Ovary (tissue), 3 donors: ENCODE data around the gene TGFBR1.
"Not testable (repeated sequence)": the region's sequence is repeated elsewhere in the genome, so short reads cannot be mapped to it uniquely, and the experiment has no call there.

Experiments
- POLR2A ChIP-seq: fragments of 450-650 bp; IDR thresholded peaks from one replicate; pipeline ENCODE4 v1.6.1; 2017; ENCODE audit warnings: antibody characterized with exemption, mild to moderate bottlenecking, moderate library complexity
- TF ChIP-seq, protein P1 (sequence below), 3 donors: fragments of 450-650 bp in 2 of 3; fragments of 200-600 bp in 1 of 3; IDR thresholded peaks; one replicate each; pipeline versions ENCODE4 v1.5.1 to v1.8.0; 2016 to 2022; ENCODE audit warnings: antibody characterized with exemption in 3 of 3, mild to moderate bottlenecking in 1 of 3
- donor health status: DM: no; HTN: no; CAD: no.

DNA sequence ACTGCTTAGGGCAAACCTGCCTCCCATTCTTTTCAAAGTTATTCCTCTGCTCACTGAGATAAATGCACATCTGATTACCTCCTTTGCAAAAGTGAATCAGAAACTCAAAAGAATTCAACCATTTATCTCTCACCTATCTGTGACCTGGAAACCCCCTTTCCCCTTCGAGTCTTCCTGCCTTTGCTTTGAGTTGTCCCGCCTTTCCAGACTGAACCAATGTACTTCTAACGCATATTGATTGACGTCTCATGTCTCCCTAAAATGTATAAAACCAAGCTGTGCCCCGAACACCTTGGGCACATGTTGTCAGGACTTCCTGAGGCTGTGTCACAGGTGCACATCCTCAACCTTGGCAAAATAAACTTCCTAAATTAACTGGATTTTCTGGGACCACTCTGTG is 91.6 kb downstream of the TGFBR1 start:
- TF ChIP-seq POLR2A: not testable (repeated sequence)
- TF ChIP-seq, protein P1, sequence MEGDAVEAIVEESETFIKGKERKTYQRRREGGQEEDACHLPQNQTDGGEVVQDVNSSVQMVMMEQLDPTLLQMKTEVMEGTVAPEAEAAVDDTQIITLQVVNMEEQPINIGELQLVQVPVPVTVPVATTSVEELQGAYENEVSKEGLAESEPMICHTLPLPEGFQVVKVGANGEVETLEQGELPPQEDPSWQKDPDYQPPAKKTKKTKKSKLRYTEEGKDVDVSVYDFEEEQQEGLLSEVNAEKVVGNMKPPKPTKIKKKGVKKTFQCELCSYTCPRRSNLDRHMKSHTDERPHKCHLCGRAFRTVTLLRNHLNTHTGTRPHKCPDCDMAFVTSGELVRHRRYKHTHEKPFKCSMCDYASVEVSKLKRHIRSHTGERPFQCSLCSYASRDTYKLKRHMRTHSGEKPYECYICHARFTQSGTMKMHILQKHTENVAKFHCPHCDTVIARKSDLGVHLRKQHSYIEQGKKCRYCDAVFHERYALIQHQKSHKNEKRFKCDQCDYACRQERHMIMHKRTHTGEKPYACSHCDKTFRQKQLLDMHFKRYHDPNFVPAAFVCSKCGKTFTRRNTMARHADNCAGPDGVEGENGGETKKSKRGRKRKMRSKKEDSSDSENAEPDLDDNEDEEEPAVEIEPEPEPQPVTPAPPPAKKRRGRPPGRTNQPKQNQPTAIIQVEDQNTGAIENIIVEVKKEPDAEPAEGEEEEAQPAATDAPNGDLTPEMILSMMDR (IDR thresholded peaks at IDR 0.05): not testable (repeated sequence)
